MM.1S (cell line): ENCODE measurements around the gene RGS7.

Experiments
- DNase-seq: peaks from one replicate; pipeline ENCODE4 v3.0.0-alpha.2; 2015
- H2AFZ ChIP-seq: fragments of 300-600 bp; sonication (generic); 2 replicates; pipeline ENCODE4 v1.6.0; 2016; ENCODE audit warnings: antibody characterized with exemption, low read length
- H3F3A ChIP-seq: fragments of 300-600 bp; sonication (generic); 2 replicates; pipeline ENCODE4 v1.6.1; 2016; ENCODE audit warnings: mild to moderate bottlenecking, antibody characterized with exemption, low read length, moderate library complexity, mixed read lengths; ENCODE audit not compliant: insufficient read depth
- H3K27ac ChIP-seq: fragments of 300-600 bp; sonication (generic); 2 replicates; pipeline ENCODE4 v1.5.1; 2016; ENCODE audit warnings: mild to moderate bottlenecking, low read length
- H3K27me3 ChIP-seq: fragments of 300-600 bp; sonication (generic); replicated peaks from 2 replicates; pipeline ENCODE4 v1.6.0; 2016; ENCODE audit warnings: low read length; ENCODE audit not compliant: insufficient read depth
- H3K36me3 ChIP-seq: fragments of 300-600 bp; sonication (generic); replicated peaks from 2 replicates; pipeline ENCODE4 v1.6.1; 2016; ENCODE audit warnings: mild to moderate bottlenecking, low read length, mixed read lengths; ENCODE audit not compliant: insufficient read depth
- H3K4me1 ChIP-seq: fragments of 300-600 bp; sonication (generic); 2 replicates; pipeline ENCODE4 v1.6.1; 2016; ENCODE audit warnings: low read length, mixed read lengths
- H3K4me2 ChIP-seq: fragments of 300-600 bp; sonication (generic); 2 replicates; pipeline ENCODE4 v1.6.0; 2016; ENCODE audit warnings: low read depth, low read length
- H3K4me3 ChIP-seq: fragments of 300-600 bp; sonication (generic); 2 replicates; pipeline ENCODE4 v1.5.1; 2016; ENCODE audit warnings: low read length, mixed read lengths
- H3K79me2 ChIP-seq: fragments of 300-600 bp; sonication (generic); 2 replicates; pipeline ENCODE4 v1.6.1; 2016; ENCODE audit warnings: mixed run types, low read length, mixed read lengths
- H3K9ac ChIP-seq: fragments of 300-600 bp; sonication (generic); 2 replicates; pipeline ENCODE4 v1.6.1; 2016; ENCODE audit warnings: low read length, mixed read lengths
- H3K9me2 ChIP-seq: fragments of 300-600 bp; sonication (generic); replicated peaks from 2 replicates; pipeline ENCODE4 v1.6.1; 2016; ENCODE audit warnings: mild to moderate bottlenecking, low read length, mixed read lengths; ENCODE audit not compliant: insufficient read depth
- H3K9me3 ChIP-seq: fragments of 300-600 bp; sonication (generic); replicated peaks from 2 replicates; pipeline ENCODE4 v1.6.1; 2016; ENCODE audit warnings: mild to moderate bottlenecking, low read length, mixed read lengths; ENCODE audit not compliant: insufficient read depth
- H4K20me1 ChIP-seq: fragments of 300-600 bp; sonication (generic); 2 replicates; pipeline ENCODE4 v1.6.1; 2016; ENCODE audit warnings: mild to moderate bottlenecking, low read length, moderate library complexity, mixed read lengths; ENCODE audit not compliant: insufficient read depth
- EZH2 ChIP-seq: fragments of 300-600 bp; sonication (generic); optimal IDR thresholded peaks from 2 replicates; pipeline ENCODE3; 2017; ENCODE audit warnings: low read depth, mild to moderate bottlenecking, antibody characterized with exemption, low read length, mixed read lengths
- EZH2phosphoT487 ChIP-seq: fragments of 300-600 bp; sonication (generic); IDR thresholded peaks from 2 replicates; pipeline ENCODE4 v1.6.1; 2018; ENCODE audit warnings: antibody characterized with exemption, low read length
- TF ChIP-seq, protein P1 (sequence below): fragments of 300-600 bp; sonication (generic); IDR thresholded peaks from 2 replicates; pipeline ENCODE4 v1.5.1; 2016; ENCODE audit warnings: antibody characterized with exemption, low read length, mixed read lengths

RGS7 gene

GRCh38 chr1:241396747-241397681 lies 40.0 kb upstream of the RGS7 start:
- H3K4me2 ChIP-seq, result no peak overlapping the region
- no peak overlapping the region for H3K4me3 ChIP-seq
- no peaks in the 10 kb centered on the region for H3F3A ChIP-seq
- H3K9ac ChIP-seq, result no peak overlapping the region
- no peaks in the 10 kb centered on the region for H4K20me1 ChIP-seq
- no peaks in the 10 kb centered on the region for H3K9me2 ChIP-seq
- H3K27me3 ChIP-seq, result no peaks in the 10 kb centered on the region
- no peak overlapping the region for H2AFZ ChIP-seq
- H3K79me2 ChIP-seq, result no peaks in the 10 kb centered on the region
- H3K9me3 ChIP-seq, result no peaks in the 10 kb centered on the region
- no peak overlapping the region for H3K27ac ChIP-seq
- TF ChIP-seq, protein P1, sequence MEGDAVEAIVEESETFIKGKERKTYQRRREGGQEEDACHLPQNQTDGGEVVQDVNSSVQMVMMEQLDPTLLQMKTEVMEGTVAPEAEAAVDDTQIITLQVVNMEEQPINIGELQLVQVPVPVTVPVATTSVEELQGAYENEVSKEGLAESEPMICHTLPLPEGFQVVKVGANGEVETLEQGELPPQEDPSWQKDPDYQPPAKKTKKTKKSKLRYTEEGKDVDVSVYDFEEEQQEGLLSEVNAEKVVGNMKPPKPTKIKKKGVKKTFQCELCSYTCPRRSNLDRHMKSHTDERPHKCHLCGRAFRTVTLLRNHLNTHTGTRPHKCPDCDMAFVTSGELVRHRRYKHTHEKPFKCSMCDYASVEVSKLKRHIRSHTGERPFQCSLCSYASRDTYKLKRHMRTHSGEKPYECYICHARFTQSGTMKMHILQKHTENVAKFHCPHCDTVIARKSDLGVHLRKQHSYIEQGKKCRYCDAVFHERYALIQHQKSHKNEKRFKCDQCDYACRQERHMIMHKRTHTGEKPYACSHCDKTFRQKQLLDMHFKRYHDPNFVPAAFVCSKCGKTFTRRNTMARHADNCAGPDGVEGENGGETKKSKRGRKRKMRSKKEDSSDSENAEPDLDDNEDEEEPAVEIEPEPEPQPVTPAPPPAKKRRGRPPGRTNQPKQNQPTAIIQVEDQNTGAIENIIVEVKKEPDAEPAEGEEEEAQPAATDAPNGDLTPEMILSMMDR, result no peak
- no peak for TF ChIP-seq EZH2phosphoT487
- TF ChIP-seq EZH2, result no peak
- no peaks in the 10 kb centered on the region for H3K36me3 ChIP-seq
- no peak for DNase-seq
- H3K4me1 ChIP-seq, result no peaks in the 10 kb centered on the region

DNA sequence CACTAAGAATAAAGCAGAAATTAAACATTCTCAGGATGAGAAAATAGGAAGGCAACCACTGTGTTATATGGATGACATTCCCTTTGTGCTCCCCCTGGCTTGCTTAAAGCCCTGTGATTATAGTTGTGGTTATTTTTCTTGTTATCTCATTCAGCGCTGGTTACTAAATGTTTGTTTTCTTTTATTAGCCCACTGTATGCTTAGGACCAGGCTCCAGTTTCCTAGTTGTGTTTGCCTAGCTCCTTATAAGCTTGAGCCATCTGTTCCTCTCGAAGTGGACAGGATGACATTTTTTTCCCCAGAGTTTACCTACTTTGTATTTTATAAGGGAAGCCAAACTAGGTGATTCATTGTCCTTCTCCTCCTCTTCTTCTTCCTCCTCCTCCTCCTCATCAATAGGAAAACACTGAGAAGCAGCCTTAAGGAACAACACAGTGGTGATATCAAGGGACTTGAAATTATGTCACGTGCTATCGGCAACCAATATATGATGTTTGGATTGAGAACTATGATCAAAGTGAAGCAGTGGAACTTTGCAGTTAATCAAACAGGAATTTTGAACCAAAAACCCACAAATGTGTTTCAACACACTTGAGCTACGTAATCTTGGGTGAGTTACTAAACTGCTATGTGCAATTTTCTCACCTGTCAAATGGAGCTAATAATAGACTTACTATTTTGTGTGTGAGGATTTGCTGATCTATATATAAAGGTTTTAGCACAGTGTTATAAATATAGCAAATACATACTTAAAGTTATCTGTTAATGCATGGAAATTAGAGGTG lies 35.1 kb upstream of the RGS7 start:
- H4K20me1 ChIP-seq, result no peaks in the 10 kb centered on the region
- DNase-seq, result no peak
- H2AFZ ChIP-seq, result no peak overlapping the region
- no peak overlapping the region for H3K4me3 ChIP-seq
- H3K27ac ChIP-seq, result no peak overlapping the region
- H3K4me2 ChIP-seq, result no peak overlapping the region
- H3K4me1 ChIP-seq, result no peaks in the 10 kb centered on the region
- no peaks in the 10 kb centered on the region for H3K9me3 ChIP-seq
- no peaks in the 10 kb centered on the region for H3K9me2 ChIP-seq
- H3K79me2 ChIP-seq, result no peaks in the 10 kb centered on the region
- H3K27me3 ChIP-seq, result no peaks in the 10 kb centered on the region
- no peaks in the 10 kb centered on the region for H3F3A ChIP-seq
- TF ChIP-seq, protein P1, result no peak
- no peak for TF ChIP-seq EZH2
- TF ChIP-seq EZH2phosphoT487, result no peak
- H3K9ac ChIP-seq, result no peak overlapping the region
- no peaks in the 10 kb centered on the region for H3K36me3 ChIP-seq

DNA sequence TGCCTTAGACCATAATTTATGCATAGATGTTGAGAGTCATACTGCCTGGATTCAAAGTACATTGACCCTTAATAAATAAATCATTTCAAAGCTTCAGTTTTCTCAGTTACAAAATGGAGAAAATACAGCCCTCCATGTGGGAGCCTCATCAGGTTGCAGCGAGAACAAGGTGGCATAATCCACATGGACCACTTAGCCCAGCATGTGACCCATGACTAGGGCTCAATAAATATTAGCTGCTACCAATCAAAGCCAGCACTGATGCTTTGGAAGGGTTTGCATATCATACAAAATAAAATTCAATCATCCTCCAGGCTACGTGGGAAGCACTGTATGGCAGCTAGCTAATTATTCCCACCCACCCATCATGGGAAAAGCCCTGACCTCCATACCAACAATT lies 33.5 kb upstream of the RGS7 start:
- no peak overlapping the region for H3K27ac ChIP-seq
- H4K20me1 ChIP-seq, result no peaks in the 10 kb centered on the region
- DNase-seq, result no peak
- H3K4me1 ChIP-seq, result no peaks in the 10 kb centered on the region
- H3K79me2 ChIP-seq, result no peaks in the 10 kb centered on the region
- no peaks in the 10 kb centered on the region for H3F3A ChIP-seq
- no peaks in the 10 kb centered on the region for H3K9me3 ChIP-seq
- no peak overlapping the region for H3K4me3 ChIP-seq
- no peak overlapping the region for H3K4me2 ChIP-seq
- H3K27me3 ChIP-seq, result no peaks in the 10 kb centered on the region
- H3K9ac ChIP-seq, result no peak overlapping the region
- no peaks in the 10 kb centered on the region for H3K9me2 ChIP-seq
- H3K36me3 ChIP-seq, result no peaks in the 10 kb centered on the region
- TF ChIP-seq, protein P1, result no peak
- TF ChIP-seq EZH2, result no peak
- TF ChIP-seq EZH2phosphoT487, result no peak
- no peak overlapping the region for H2AFZ ChIP-seq
